DND-41 (cell line): ENCODE data around the gene CPEB1.

Experiments used
- ATAC-seq: fragments of 200-7000 bp; cut with Tn5 transposase; 3 replicates; pipeline ENCODE4 v1.9.1; 2021; ENCODE audit warnings: low read depth; ENCODE audit not compliant: insufficient read depth
- DNase-seq: peaks from one replicate; pipeline ENCODE4 v3.0.0-alpha.2; 2020
- H2AFZ ChIP-seq: 2 replicates; pipeline ENCODE4 v1.6.0; 2012; ENCODE audit warnings: low read depth, low read length
- H3K27ac ChIP-seq: 2 replicates; pipeline ENCODE4 v1.5.1; 2012; ENCODE audit warnings: low read length, inconsistent platforms
- H3K27me3 ChIP-seq: fragments of 200-600 bp; sonication (generic); 2 replicates; pipeline ENCODE4 v1.6.0; 2012; ENCODE audit warnings: low read length, mild to moderate bottlenecking, inconsistent platforms; ENCODE audit not compliant: insufficient read depth, poor library complexity
- H3K36me3 ChIP-seq: 2 replicates; pipeline ENCODE4 v1.5.1; 2012; ENCODE audit warnings: low read length, inconsistent platforms; ENCODE audit not compliant: insufficient read depth
- H3K4me1 ChIP-seq: 2 replicates; pipeline ENCODE4 v1.5.1; 2012; ENCODE audit warnings: mild to moderate bottlenecking, low read length; ENCODE audit not compliant: insufficient read depth
- H3K4me2 ChIP-seq: 2 replicates; pipeline ENCODE4 v1.6.0; 2012; ENCODE audit warnings: mild to moderate bottlenecking, moderate library complexity, low read length, inconsistent platforms; ENCODE audit not compliant: insufficient read depth
- H3K4me3 ChIP-seq, 2 experiments: fragments of 200-600 bp in 1 of 2; shearing (Covaris generic) in 1 of 2; 2 replicates each; pipeline ENCODE4 v1.5.1; 2012 to 2016; ENCODE audit warnings: inconsistent platforms in 2 of 2, low read length in 2 of 2, mild to moderate bottlenecking in 2 of 2, low read depth in 1 of 2, moderate library complexity in 1 of 2
- H3K79me2 ChIP-seq: 2 replicates; pipeline ENCODE4 v1.6.0; 2012; ENCODE audit warnings: low read length, inconsistent platforms; ENCODE audit not compliant: insufficient read depth
- H3K9ac ChIP-seq: 2 replicates; pipeline ENCODE4 v1.6.0; 2012; ENCODE audit warnings: low read depth, mild to moderate bottlenecking, inconsistent platforms, low read length, moderate library complexity
- H3K9me3 ChIP-seq: 2 replicates; pipeline ENCODE4 v1.5.1; 2012; ENCODE audit warnings: low read length, moderate library complexity, mild to moderate bottlenecking, inconsistent platforms; ENCODE audit not compliant: insufficient read depth, severe bottlenecking
- H4K20me1 ChIP-seq: 2 replicates; pipeline ENCODE4 v1.6.0; 2012; ENCODE audit warnings: low read length; ENCODE audit not compliant: insufficient read depth
- CTCF ChIP-seq: IDR thresholded peaks from 2 replicates; pipeline ENCODE4 v1.5.1; 2012; ENCODE audit warnings: borderline replicate concordance, low read length, moderate library complexity, mild to moderate bottlenecking; ENCODE audit not compliant: poor library complexity, severe bottlenecking; ENCODE audit errors: extremely low read depth
- EZH2 ChIP-seq: IDR thresholded peaks from 3 replicates; pipeline ENCODE4 v1.6.1; 2012; ENCODE audit warnings: borderline replicate concordance, low read depth, mild to moderate bottlenecking, moderate library complexity, low read length, inconsistent platforms; ENCODE audit not compliant: severe bottlenecking

Gene CPEB1

GRCh38 chr15:82625136-82625535 is 22.0 kb downstream of the CPEB1 start:
- H3K9ac ChIP-seq = no peak overlapping the region
- no peaks in the 10 kb centered on the region for H3K27me3 ChIP-seq
- H3K4me2 ChIP-seq = no peak overlapping the region
- no peaks in the 10 kb centered on the region for H4K20me1 ChIP-seq
- no peaks in the 10 kb centered on the region for H3K79me2 ChIP-seq
- no peak for DNase-seq
- no peaks in the 10 kb centered on the region for H3K36me3 ChIP-seq
- H2AFZ ChIP-seq = no peak overlapping the region
- no peak overlapping the region for H3K27ac ChIP-seq
- ATAC-seq = no peak
- H3K4me3 ChIP-seq = no peak overlapping the region
- no peak for TF ChIP-seq CTCF
- no peak for TF ChIP-seq EZH2
- H3K4me1 ChIP-seq = no peaks in the 10 kb centered on the region
- H3K9me3 ChIP-seq = no peaks in the 10 kb centered on the region

- Histone ChIP-seq H2AFZ (no peak overlapping the region), H3K27me3 (no peaks in the 10 kb centered on the region), H3K4me2 (no peak overlapping the region), H3K4me3 (no peak overlapping the region), H3K27ac (no peak overlapping the region), H3K36me3 (no peaks in the 10 kb centered on the region), H3K9me3 (no peaks in the 10 kb centered on the region), H3K4me1 (no peaks in the 10 kb centered on the region), H3K9ac (no peak overlapping the region), H4K20me1 (no peaks in the 10 kb centered on the region), H3K79me2 (no peaks in the 10 kb centered on the region)
- TF ChIP-seq CTCF (no peak), EZH2 (no peak)
- no peak for DNase-seq
- ATAC-seq = no peak
Measured at GRCh38 chr15:82624438-82624837, 22.7 kb downstream of the CPEB1 start.

GRCh38 chr15:82624008-82624407 is 23.2 kb downstream of the CPEB1 start:
- Histone ChIP-seq H3K79me2 (no peaks in the 10 kb centered on the region), H2AFZ (no peak overlapping the region), H3K27me3 (no peaks in the 10 kb centered on the region), H3K9ac (no peak overlapping the region), H3K36me3 (no peaks in the 10 kb centered on the region), H3K9me3 (no peaks in the 10 kb centered on the region), H3K4me1 (no peaks in the 10 kb centered on the region), H4K20me1 (no peaks in the 10 kb centered on the region), H3K4me2 (no peak overlapping the region), H3K27ac (no peak overlapping the region), H3K4me3 (no peak overlapping the region)
- ATAC-seq = no peak
- TF ChIP-seq CTCF = no peak
- TF ChIP-seq EZH2 = no peak
- DNase-seq = no peak

- H3K4me2 ChIP-seq = no peak overlapping the region
- no peaks in the 10 kb centered on the region for H3K9me3 ChIP-seq
- H3K4me1 ChIP-seq = no peaks in the 10 kb centered on the region
- no peak for ATAC-seq
- no peaks in the 10 kb centered on the region for H3K79me2 ChIP-seq
- no peak for DNase-seq
- H3K4me3 ChIP-seq = no peak overlapping the region
- TF ChIP-seq CTCF = no peak
- TF ChIP-seq EZH2 = no peak
- no peaks in the 10 kb centered on the region for H4K20me1 ChIP-seq
- H3K36me3 ChIP-seq = no peaks in the 10 kb centered on the region
- no peak overlapping the region for H2AFZ ChIP-seq
- H3K9ac ChIP-seq = no peak overlapping the region
- H3K27me3 ChIP-seq = no peaks in the 10 kb centered on the region
- no peak overlapping the region for H3K27ac ChIP-seq
Measured at GRCh38 chr15:82621970-82622369, 25.2 kb downstream of the CPEB1 start.
